HCT116 (cell line): Measurements from ENCODE around the gene AK2. TPM values are rescaled to one million over a fixed set of nuclear protein-coding genes. Genes with fewer than 3 reads are reported as not detected.
"Not testable (repeated sequence)": the region's sequence is repeated elsewhere in the genome, so short reads cannot be mapped to it uniquely, and the experiment has no call there.

Experiments used
- ATAC-seq: fragments of 200-7000 bp; cut with Tn5 transposase; 2 replicates; pipeline ENCODE4 v1.9.1; 2020; ENCODE audit warnings: mild to moderate bottlenecking, moderate library complexity
- BruUV-seq: library from RNA; stranded (reverse); fragments of 400-500 nt; replicated peaks from 2 replicates; lab custom pipeline; 2021; lab: Mats Ljungman, UMichigan
- CTCF ChIA-PET: fragments of 300-600 bp; sonication (Branson Sonifier 250); formaldehyde crosslinking; loops from one replicate; lab custom pipeline; 2021; ENCODE audit warnings: antibody characterized with exemption; lab: Charles Lee
- POLR2A ChIA-PET: fragments of 300-600, 350-600 bp; sonication (Branson Sonifier 250); formaldehyde crosslinking; loops from one replicate; lab custom pipeline; 2021; ENCODE audit warnings: antibody characterized with exemption; lab: Charles Lee
- RAD21 ChIA-PET, 2 experiments: fragments of 300-600 bp; sonication (Branson Sonifier 250); formaldehyde crosslinking; loops; one replicate each; lab custom pipeline; 2023; ENCODE audit warnings: low total read pairs in 2 of 2; ENCODE audit not compliant: uncharacterized antibody in 2 of 2, unreplicated experiment in 2 of 2, low non-redundant PET in 1 of 2; lab: Charles Lee
- DNase-seq: peaks from one replicate; pipeline ENCODE4 v3.0.0-alpha.2; 2010; ENCODE audit warnings: low read depth, low spot score
- H2AFZ ChIP-seq: fragments of 200-600 bp; shearing (Covaris generic), sonication (generic); 2 replicates; pipeline ENCODE4 v1.6.1; 2017; ENCODE audit warnings: low read depth, mixed run types, mixed read lengths, antibody characterized with exemption, low read length; ENCODE audit not compliant: poor library complexity, severe bottlenecking
- H3K27ac ChIP-seq: 2 replicates; pipeline ENCODE4 v1.5.1; 2012; ENCODE audit warnings: low read depth, low read length
- H3K27me3 ChIP-seq: fragments of 200-600 bp; sonication (generic); 2 replicates; pipeline ENCODE4 v1.6.1; 2016; ENCODE audit warnings: mixed run types, low read length, mixed read lengths; ENCODE audit not compliant: insufficient read depth
- H3K36me3 ChIP-seq, 2 experiments: fragments of 200-500 bp in 1 of 2; fragments of 200-600 bp in 1 of 2; sonication (Bioruptor generic) in 1 of 2; sonication (generic) in 1 of 2; 2 replicates each; pipeline versions ENCODE4 v1.5.1 to v1.6.1; 2014 to 2016; ENCODE audit warnings: low read length in 2 of 2, inconsistent platforms in 1 of 2, mixed read lengths in 1 of 2, mixed run types in 1 of 2; ENCODE audit not compliant: insufficient read depth in 2 of 2, control insufficient read depth in 1 of 2
- H3K4me1 ChIP-seq, 2 experiments: fragments of 200-600 bp in 1 of 2; sonication (generic) in 1 of 2; 2 replicates each; pipeline versions ENCODE4 v1.5.1 to v1.6.1; 2012 to 2017; ENCODE audit warnings: low read length in 2 of 2, inconsistent platforms in 1 of 2, mild to moderate bottlenecking in 1 of 2, mixed read lengths in 1 of 2, mixed run types in 1 of 2, moderate library complexity in 1 of 2; ENCODE audit not compliant: insufficient read depth in 2 of 2, control insufficient read depth in 1 of 2
- H3K4me2 ChIP-seq: fragments of 200-600 bp; sonication (generic); 2 replicates; pipeline ENCODE4 v1.6.1; 2017; ENCODE audit warnings: mixed run types, low read length, mixed read lengths
- H3K4me3 ChIP-seq, 2 experiments: fragments of 200-600 bp in 1 of 2; sonication (generic) in 1 of 2; replicated peaks in 1 of 2; 2 replicates each; pipeline ENCODE4 v1.5.1; 2011 to 2016; ENCODE audit warnings: low read length in 2 of 2, control low read depth in 1 of 2, low read depth in 1 of 2, mild to moderate bottlenecking in 1 of 2, mixed read lengths in 1 of 2, mixed run types in 1 of 2
- H3K79me2 ChIP-seq: fragments of 200-600 bp; sonication (generic); 2 replicates; pipeline ENCODE4 v1.6.1; 2017; ENCODE audit warnings: mild to moderate bottlenecking, mixed run types, low read length, moderate library complexity, mixed read lengths; ENCODE audit not compliant: insufficient read depth
- H3K9ac ChIP-seq: fragments of 200-600 bp; sonication (generic); 2 replicates; pipeline ENCODE4 v1.6.1; 2016; ENCODE audit warnings: low read length, mixed read lengths
- H3K9me2 ChIP-seq: fragments of 200-600 bp; sonication (generic), shearing (Covaris generic); 2 replicates; pipeline ENCODE4 v1.6.1; 2017; ENCODE audit warnings: mixed run types, mild to moderate bottlenecking, moderate library complexity; ENCODE audit not compliant: insufficient read depth
- H3K9me3 ChIP-seq, 2 experiments: fragments of 200-500 bp in 1 of 2; fragments of 200-600 bp in 1 of 2; sonication (Bioruptor generic) in 1 of 2; sonication (generic) in 1 of 2; 2 replicates each; pipeline ENCODE4 v1.6.1; 2014 to 2017; ENCODE audit warnings: low read length in 2 of 2, mixed read lengths in 2 of 2, inconsistent platforms in 1 of 2, low read depth in 1 of 2, mild to moderate bottlenecking in 1 of 2, mixed run types in 1 of 2, moderate library complexity in 1 of 2; ENCODE audit not compliant: control insufficient read depth in 1 of 2, insufficient read depth in 1 of 2
- H4K20me1 ChIP-seq: fragments of 200-600 bp; sonication (generic), shearing (Covaris generic); 2 replicates; pipeline ENCODE4 v1.6.1; 2017; ENCODE audit warnings: mixed run types, mild to moderate bottlenecking, moderate library complexity; ENCODE audit not compliant: insufficient read depth
- CEBPB ChIP-seq: IDR thresholded peaks from 2 replicates; pipeline ENCODE4 v1.6.1; 2012; ENCODE audit warnings: low read depth
- CTCF ChIP-seq, 3 experiments: fragments of 200-600 bp in 1 of 3; sonication (generic) in 1 of 3; IDR thresholded peaks in 2 of 3; conservative IDR thresholded peaks in 1 of 3; 2 replicates each; pipeline ENCODE4 v1.5.1; 2012 to 2017; ENCODE audit warnings: low read depth in 2 of 3, low read length in 2 of 3, antibody characterized with exemption in 1 of 3, borderline replicate concordance in 1 of 3, control low read depth in 1 of 3, mild to moderate bottlenecking in 1 of 3, mixed read lengths in 1 of 3, mixed run types in 1 of 3, moderate library complexity in 1 of 3; ENCODE audit not compliant: insufficient read depth in 1 of 3
- EGR1 ChIP-seq: IDR thresholded peaks from 2 replicates; pipeline ENCODE4 v1.6.1; 2012; ENCODE audit warnings: low read depth
- EZH2 ChIP-seq: fragments of 200-600 bp; sonication (generic); IDR thresholded peaks from 2 replicates; pipeline ENCODE4 v1.6.1; 2017; ENCODE audit warnings: antibody characterized with exemption, mixed run types
- EZH2phosphoT487 ChIP-seq: fragments of 200-600 bp; IDR thresholded peaks from 2 replicates; pipeline ENCODE4 v1.6.1; 2018; ENCODE audit warnings: antibody characterized with exemption, borderline replicate concordance
- FOSL1 ChIP-seq: IDR thresholded peaks from 2 replicates; pipeline ENCODE4 v1.6.1; 2012; ENCODE audit warnings: low read depth
- POLR2A ChIP-seq: IDR thresholded peaks from 2 replicates; pipeline ENCODE4 v1.7.0; 2011; ENCODE audit warnings: borderline replicate concordance; ENCODE audit not compliant: insufficient read depth, insufficient read length; ENCODE audit errors: extremely low read depth
- POLR2AphosphoS5 ChIP-seq: IDR thresholded peaks from 2 replicates; pipeline ENCODE4 v1.6.1; 2011; ENCODE audit warnings: mild to moderate bottlenecking, low read depth, low read length, moderate library complexity
- RAD21 ChIP-seq: IDR thresholded peaks from 2 replicates; pipeline ENCODE4 v1.6.1; 2012; ENCODE audit warnings: low read depth, mild to moderate bottlenecking
- SP1 ChIP-seq: IDR thresholded peaks from 2 replicates; pipeline ENCODE4 v1.6.1; 2012; ENCODE audit warnings: low read depth
- ZNF274 ChIP-seq: fragments of 200-500 bp; sonication (Bioruptor generic); IDR thresholded peaks from 2 replicates; pipeline ENCODE4 v1.6.1; 2014; ENCODE audit warnings: mild to moderate bottlenecking, low read depth, low read length, inconsistent platforms
- intact Hi-C: fragments of 100-400 bp; cut with micrococcal nuclease; formaldehyde crosslinking; loops from 2 replicates; pipeline ENCODE4 v1.10.0; 2022
- total RNA-seq: library from RNA; stranded (reverse); gene quantifications from one replicate; pipeline ENCODE4 v1.2.1, GENCODE V29; 2021; ENCODE audit not compliant: unreplicated experiment
- TF ChIP-seq, protein P1 (sequence below): IDR thresholded peaks from 2 replicates; pipeline ENCODE4 v1.6.1; 2011; ENCODE audit warnings: mild to moderate bottlenecking, low read length, moderate library complexity; ENCODE audit not compliant: insufficient replicate concordance; ENCODE audit errors: extremely low read depth

The AK2 gene
- total RNA-seq, 1 experiment from 2014 or later, result 233 TPM

GRCh38 chr1:33047290-33047689 lies 10.6 kb upstream of the AK2 start (continued):
- no peak for TF ChIP-seq EZH2phosphoT487
- TF ChIP-seq SP1, result no peak
- no peak for TF ChIP-seq EGR1
- TF ChIP-seq, all 23 proteins: peak for 0

DNA sequence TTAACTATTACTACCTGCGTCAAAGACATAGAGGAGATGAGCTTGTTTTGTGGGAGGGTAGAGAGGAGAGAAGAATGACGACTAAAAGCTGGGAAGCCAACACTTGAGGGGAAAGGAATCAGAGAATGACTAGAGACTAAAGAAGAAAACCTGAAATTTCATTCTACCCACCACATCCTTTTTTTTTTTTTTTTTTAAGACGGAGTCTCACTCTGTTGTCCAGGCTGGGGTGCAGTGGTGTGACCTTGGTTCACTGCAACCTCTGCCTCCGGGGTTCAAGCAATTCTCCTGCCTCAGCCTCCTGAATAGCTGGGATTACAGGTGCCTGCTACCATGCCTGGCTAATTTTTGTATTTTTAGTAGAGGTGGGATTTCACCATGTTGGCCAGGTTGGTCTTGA lies 9.6 kb upstream of the AK2 start:
- H3K9ac ChIP-seq, H3K4me3 ChIP-seq, H3K4me2 ChIP-seq, H3K79me2 ChIP-seq, DNase-seq, H4K20me1 ChIP-seq, H3K27me3 ChIP-seq, H3K9me2 ChIP-seq, H2AFZ ChIP-seq, ATAC-seq, H3K9me3 ChIP-seq, H3K27ac ChIP-seq, BruUV-seq, RAD21 ChIA-PET, H3K36me3 ChIP-seq, intact Hi-C loops: not testable (repeated sequence)
- peaks cover 8 to 25% of the 10 kb centered on the region in 2 experiments; a peak in 3 of 4 replicates for H3K4me1 ChIP-seq
- ChIA-PET POLR2A (interaction anchor here (1.3 kb wide), 1 partner anchor 11 kb away, joined by 4 read pairs; no protein-coding TSS in a partner anchor), CTCF (interaction anchor here (1.5 kb wide), 1 partner anchor 9 kb away, joined by 3 read pairs; no protein-coding TSS in a partner anchor)

DNA sequence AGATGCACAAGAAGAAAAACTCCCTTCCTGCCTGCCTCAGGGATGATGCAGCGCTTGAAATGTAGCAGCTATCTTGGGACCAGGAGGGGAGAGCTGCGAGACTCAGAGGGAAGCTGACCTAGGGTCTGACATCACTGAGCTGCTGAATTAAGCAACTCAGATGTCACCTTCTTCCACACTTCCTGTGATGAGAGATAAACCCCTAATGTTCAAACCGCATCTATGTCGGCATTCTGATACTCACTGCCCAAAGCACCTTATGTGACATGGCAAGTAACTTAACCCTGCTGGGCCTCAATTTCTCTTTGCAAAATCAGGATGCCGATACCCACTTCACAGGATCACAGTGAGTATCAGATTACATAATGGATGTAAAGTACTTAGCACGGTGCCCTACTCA lies 9.1 kb upstream of the AK2 start:
- DNase-seq (no peak), ATAC-seq (no peak)
- Histone ChIP-seq H3K36me3 (no peaks in the 10 kb centered on the region), H3K4me2 (peak overlapping the region; percentile 35; the same call in 1 of the 2 replicates), H3K27me3 (no peaks in the 10 kb centered on the region), H3K9me2 (no peaks in the 10 kb centered on the region), H2AFZ (no peak overlapping the region), H3K9ac (no peak overlapping the region), H3K9me3 (no peaks in the 10 kb centered on the region), H3K4me1 (peaks cover 8 to 25% of the 10 kb centered on the region in 2 experiments; a peak in 3 of 4 replicates), H3K79me2 (no peaks in the 10 kb centered on the region), H3K4me3 (no peak overlapping the region), H4K20me1 (no peaks in the 10 kb centered on the region), H3K27ac (no peak overlapping the region)
- POLR2A ChIA-PET, result interaction anchor here (1.3 kb wide), 1 partner anchor 11 kb away, joined by 4 read pairs; no protein-coding TSS in a partner anchor
- TF ChIP-seq CEBPB, result no peak
- no peak for TF ChIP-seq ZNF274
- no peak for TF ChIP-seq EZH2
- TF ChIP-seq FOSL1, result no peak
- no peak for TF ChIP-seq POLR2A
- no peak for TF ChIP-seq RAD21
- TF ChIP-seq POLR2AphosphoS5, result no peak
- TF ChIP-seq CTCF (IDR thresholded peaks at IDR 0.05 in 2 of 3, conservative IDR thresholded peaks at IDR 0.05 in 1 of 3; ENCODE audit: borderline replicate concordance in 1 of 3, insufficient read depth in 1 of 3, low read depth in 2 of 3, low read length in 2 of 3), result no peak
- TF ChIP-seq, protein P1, sequence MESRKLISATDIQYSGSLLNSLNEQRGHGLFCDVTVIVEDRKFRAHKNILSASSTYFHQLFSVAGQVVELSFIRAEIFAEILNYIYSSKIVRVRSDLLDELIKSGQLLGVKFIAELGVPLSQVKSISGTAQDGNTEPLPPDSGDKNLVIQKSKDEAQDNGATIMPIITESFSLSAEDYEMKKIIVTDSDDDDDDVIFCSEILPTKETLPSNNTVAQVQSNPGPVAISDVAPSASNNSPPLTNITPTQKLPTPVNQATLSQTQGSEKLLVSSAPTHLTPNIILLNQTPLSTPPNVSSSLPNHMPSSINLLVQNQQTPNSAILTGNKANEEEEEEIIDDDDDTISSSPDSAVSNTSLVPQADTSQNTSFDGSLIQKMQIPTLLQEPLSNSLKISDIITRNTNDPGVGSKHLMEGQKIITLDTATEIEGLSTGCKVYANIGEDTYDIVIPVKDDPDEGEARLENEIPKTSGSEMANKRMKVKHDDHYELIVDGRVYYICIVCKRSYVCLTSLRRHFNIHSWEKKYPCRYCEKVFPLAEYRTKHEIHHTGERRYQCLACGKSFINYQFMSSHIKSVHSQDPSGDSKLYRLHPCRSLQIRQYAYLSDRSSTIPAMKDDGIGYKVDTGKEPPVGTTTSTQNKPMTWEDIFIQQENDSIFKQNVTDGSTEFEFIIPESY, result no peak
- no peak for TF ChIP-seq SP1
- TF ChIP-seq EGR1, result no peak
- CTCF ChIA-PET, result interaction anchor here (1.5 kb wide), 1 partner anchor 9 kb away, joined by 3 read pairs; no protein-coding TSS in a partner anchor
- intact Hi-C loops, result no loop called here
- RAD21 ChIA-PET, result no interaction called here
- TSS peak; percentile 72 for BruUV-seq
